GM19328 (cell line): ENCODE results near the gene ITGB3.

Experiments
- ATAC-seq: cut with Tn5 transposase; IDR thresholded peaks from one replicate; pipeline ENCODE4 v1.9.1; 2021; ENCODE audit warnings: mild to moderate bottlenecking, moderate library complexity; ENCODE audit not compliant: unreplicated experiment

ITGB3 gene

GRCh38 chr17:47274319-47275069, 20.9 kb downstream of the ITGB3 start:
- no peak for ATAC-seq

- ATAC-seq, result no peak
Measured at GRCh38 chr17:47275245-47275984, 21.8 kb downstream of the ITGB3 start.

- ATAC-seq, result no peak
Measured at GRCh38 chr17:47276444-47276843, 22.8 kb downstream of the ITGB3 start.

GRCh38 chr17:47276868-47277267, 23.2 kb downstream of the ITGB3 start:
- ATAC-seq, result no peak

GRCh38 chr17:47277921-47278320, 24.3 kb downstream of the ITGB3 start:
- ATAC-seq, result no peak

GRCh38 chr17:47278561-47278960, 24.9 kb downstream of the ITGB3 start:
- ATAC-seq, result no peak

GRCh38 chr17:47279062-47279801, 25.6 kb downstream of the ITGB3 start:
- no peak for ATAC-seq

GRCh38 chr17:47280072-47280811, 26.6 kb downstream of the ITGB3 start:
- ATAC-seq, result no peak

GRCh38 chr17:47281216-47281615, 27.6 kb downstream of the ITGB3 start:
- ATAC-seq, result no peak

GRCh38 chr17:47285003-47285402, 31.4 kb downstream of the ITGB3 start:
- ATAC-seq, result no peak

GRCh38 chr17:47286198-47286914, 32.7 kb downstream of the ITGB3 start:
- ATAC-seq, result no peak

- ATAC-seq, result no peak
Measured at GRCh38 chr17:47287068-47287467, 33.4 kb downstream of the ITGB3 start.

GRCh38 chr17:47287639-47288038, 34.0 kb downstream of the ITGB3 start:
- no peak for ATAC-seq

GRCh38 chr17:47288531-47289116, 35.0 kb downstream of the ITGB3 start:
- ATAC-seq, result no peak

- no peak for ATAC-seq
Measured at GRCh38 chr17:47289302-47289701, 35.7 kb downstream of the ITGB3 start.

GRCh38 chr17:47290870-47291241, 37.2 kb downstream of the ITGB3 start:
- ATAC-seq, result no peak

- no peak for ATAC-seq
Measured at GRCh38 chr17:47291242-47291873, 37.7 kb downstream of the ITGB3 start.

- ATAC-seq, result no peak
Measured at GRCh38 chr17:47292206-47292605, 38.6 kb downstream of the ITGB3 start.

GRCh38 chr17:47295037-47295873, 41.6 kb downstream of the ITGB3 start:
- no peak for ATAC-seq
